ENCODE data around the gene PPP1R1C. TPM values are rescaled to one million over a fixed set of nuclear protein-coding genes. Genes with fewer than 3 reads are reported as not detected.

Gene PPP1R1C
- total RNA-seq, 1 donor from 2014 or later = 0.51 TPM

GRCh38 chr2:181971032-181971431 lies 14.6 kb upstream of the PPP1R1C start:
- no peak for DNase-seq (ENCODE audit: low read depth)

- DNase-seq (ENCODE audit: low read depth) = no peak
Measured at GRCh38 chr2:181972431-181973170, 13.1 kb upstream of the PPP1R1C start.

GRCh38 chr2:181973171-181973783 lies 12.4 kb upstream of the PPP1R1C start:
- DNase-seq (ENCODE audit: low read depth) = no peak

GRCh38 chr2:181977661-181978350 lies 7.8 kb upstream of the PPP1R1C start:
- peak; percentile 57 for DNase-seq (ENCODE audit: low read depth)

GRCh38 chr2:181978351-181979150 lies 7.1 kb upstream of the PPP1R1C start:
- peak; percentile 27 for DNase-seq (ENCODE audit: low read depth)

- no peak for DNase-seq (ENCODE audit: low read depth)
Measured at GRCh38 chr2:181984060-181984459, 1.6 kb upstream of the PPP1R1C start.

GRCh38 chr2:181984814-181985631 lies 630 bp upstream of the PPP1R1C start:
- DNase-seq (ENCODE audit: low read depth) = peak; percentile 14

- DNase-seq (ENCODE audit: low read depth) = no peak
Measured at GRCh38 chr2:181988154-181988924, 2.7 kb downstream of the PPP1R1C start.

- DNase-seq (ENCODE audit: low read depth) = no peak
Measured at GRCh38 chr2:181989099-181989498, 3.4 kb downstream of the PPP1R1C start.

GRCh38 chr2:181991171-181991885 lies 5.7 kb downstream of the PPP1R1C start:
- no peak for DNase-seq (ENCODE audit: low read depth)

- DNase-seq (ENCODE audit: low read depth) = no peak
Measured at GRCh38 chr2:181992776-181993175, 7.1 kb downstream of the PPP1R1C start.

GRCh38 chr2:181995289-181995688 lies 9.6 kb downstream of the PPP1R1C start:
- DNase-seq (ENCODE audit: low read depth) = peak; percentile 34

GRCh38 chr2:181998041-181998835 lies 12.6 kb downstream of the PPP1R1C start:
- no peak for DNase-seq (ENCODE audit: low read depth)

GRCh38 chr2:181998891-181999654 lies 13.4 kb downstream of the PPP1R1C start:
- no peak for DNase-seq (ENCODE audit: low read depth)

- no peak for DNase-seq (ENCODE audit: low read depth)
Measured at GRCh38 chr2:181999911-182000310, 14.3 kb downstream of the PPP1R1C start.

GRCh38 chr2:182004945-182005520 lies 19.4 kb downstream of the PPP1R1C start:
- DNase-seq (ENCODE audit: low read depth) = no peak

Data from myocyte (in vitro differentiated cells).